Measurements from ENCODE around the gene CFAP77. TPM values are rescaled to one million over a fixed set of nuclear protein-coding genes. Genes with fewer than 3 reads are reported as not detected.

The CFAP77 gene
- polyA plus RNA-seq, 2 donors = not detected

DNA sequence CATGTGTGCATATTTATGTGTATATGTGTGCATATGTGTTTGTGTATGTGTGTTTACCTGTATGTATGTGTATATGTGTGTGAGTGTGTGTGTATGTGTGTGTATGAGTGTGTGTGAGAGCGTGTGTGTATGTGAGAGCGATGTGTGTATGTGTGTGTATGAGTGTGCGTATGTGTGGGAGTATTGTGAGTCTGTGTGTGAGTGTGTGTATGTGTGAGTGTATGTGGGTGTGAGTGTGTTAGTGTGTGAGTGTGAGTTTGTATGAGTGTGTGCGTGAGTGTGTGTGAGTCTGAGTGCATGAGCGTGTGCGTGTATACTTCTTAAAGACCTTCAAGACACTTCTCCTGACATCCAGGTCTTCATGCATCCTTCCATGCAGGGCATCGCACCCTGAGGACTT, 49.6 kb downstream of the CFAP77 start:
- no peak overlapping the region for H3K27ac ChIP-seq (ENCODE audit: low read depth in 2 of 2, low read length in 1 of 2)
- 94 to 96% methylated on average over 7 of the region's 7 CpGs for WGBS, 2 donors
- H3K4me3 ChIP-seq (ENCODE audit: low read depth in 1 of 2, low read length in 2 of 2) = no peak overlapping the region
- H3K36me3 ChIP-seq (ENCODE audit: control insufficient read depth in 2 of 2, insufficient read depth in 2 of 2, low read length in 1 of 2) = no peaks in the 10 kb centered on the region
- peaks cover 0 to 6% of the 10 kb centered on the region in 2 donors for H3K27me3 ChIP-seq (ENCODE audit: control insufficient read depth in 1 of 2, insufficient read depth in 2 of 2, low read length in 2 of 2)
- no peaks in the 10 kb centered on the region for H3K4me1 ChIP-seq (ENCODE audit: control insufficient read depth in 2 of 2, insufficient read depth in 2 of 2, low read length in 1 of 2)
- H3K9me3 ChIP-seq (ENCODE audit: control insufficient read depth in 2 of 2, insufficient read depth in 1 of 2, low read depth in 1 of 2, low read length in 1 of 2) = no peaks in the 10 kb centered on the region

DNA sequence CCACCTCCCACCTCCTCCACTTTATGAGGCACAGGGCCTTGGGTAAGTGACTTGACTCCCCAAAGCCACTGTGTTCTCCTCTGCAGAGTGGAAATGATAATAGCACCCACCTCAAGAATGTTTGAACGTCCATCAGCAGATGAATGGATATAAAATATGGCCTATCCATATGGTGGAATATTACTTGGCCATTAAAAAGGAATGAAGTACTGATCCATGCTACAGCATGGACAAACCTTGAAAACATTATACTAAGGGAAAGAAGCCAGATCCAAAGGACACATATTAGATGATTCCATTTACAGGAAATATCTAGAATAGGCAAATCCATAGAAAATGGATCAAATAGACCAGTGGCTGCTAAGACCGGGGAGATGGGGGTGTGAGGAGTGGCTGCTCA, 50.2 kb downstream of the CFAP77 start:
- Histone ChIP-seq H3K9me3 (ENCODE audit: control insufficient read depth in 2 of 2, insufficient read depth in 1 of 2, low read depth in 1 of 2, low read length in 1 of 2) (no peaks in the 10 kb centered on the region), H3K4me3 (ENCODE audit: low read depth in 1 of 2, low read length in 2 of 2) (no peak overlapping the region), H3K4me1 (ENCODE audit: control insufficient read depth in 2 of 2, insufficient read depth in 2 of 2, low read length in 1 of 2) (no peaks in the 10 kb centered on the region), H3K27me3 (ENCODE audit: control insufficient read depth in 1 of 2, insufficient read depth in 2 of 2, low read length in 2 of 2) (peaks cover 0 to 6% of the 10 kb centered on the region in 2 donors), H3K27ac (ENCODE audit: low read depth in 2 of 2, low read length in 1 of 2) (no peak overlapping the region), H3K36me3 (ENCODE audit: control insufficient read depth in 2 of 2, insufficient read depth in 2 of 2, low read length in 1 of 2) (no peaks in the 10 kb centered on the region)
- WGBS, 2 donors = 72 to 83% methylated on average over 2 of the region's 2 CpGs

DNA sequence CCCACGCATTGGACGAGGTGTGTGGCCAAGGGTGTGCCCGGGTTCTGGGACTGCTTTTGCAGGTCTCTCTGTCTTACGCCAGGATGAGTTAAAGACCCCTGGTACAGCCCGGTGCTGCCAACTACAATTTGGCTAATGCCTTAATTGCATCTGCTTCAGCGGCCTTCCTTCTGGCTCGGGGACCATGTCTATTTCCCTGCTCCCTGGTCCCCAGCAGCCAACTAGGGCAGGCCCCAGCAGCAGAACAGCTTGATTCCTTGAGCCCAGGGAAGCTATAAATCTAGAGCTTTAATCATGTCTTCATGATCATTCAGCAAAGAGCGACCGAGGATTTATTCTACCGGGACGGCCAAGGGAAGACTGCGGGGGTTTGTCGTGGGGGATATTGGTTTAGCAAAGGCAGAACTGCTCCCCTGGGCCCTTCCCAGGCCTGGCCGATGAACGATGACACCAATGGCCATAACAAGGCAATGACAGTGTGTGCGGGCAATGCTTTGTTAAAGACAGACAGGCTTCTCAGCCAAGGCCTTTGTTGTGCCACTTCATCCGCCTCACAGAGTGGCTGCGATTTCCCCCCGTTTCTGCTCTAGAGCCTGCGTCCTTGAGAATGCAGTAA, 51.4 kb downstream of the CFAP77 start:
- no peaks in the 10 kb centered on the region for H3K9me3 ChIP-seq (ENCODE audit: control insufficient read depth in 2 of 2, insufficient read depth in 1 of 2, low read depth in 1 of 2, low read length in 1 of 2)
- no peak overlapping the region for H3K4me3 ChIP-seq (ENCODE audit: low read depth in 1 of 2, low read length in 2 of 2)
- no peaks in the 10 kb centered on the region for H3K36me3 ChIP-seq (ENCODE audit: control insufficient read depth in 2 of 2, insufficient read depth in 2 of 2, low read length in 1 of 2)
- no peak overlapping the region for H3K27ac ChIP-seq (ENCODE audit: low read depth in 2 of 2, low read length in 1 of 2)
- H3K27me3 ChIP-seq (ENCODE audit: control insufficient read depth in 1 of 2, insufficient read depth in 2 of 2, low read length in 2 of 2) = peaks cover 0 to 6% of the 10 kb centered on the region in 2 donors
- WGBS, 2 donors = 83% methylated on average over 20 of the region's 20 CpGs
- no peaks in the 10 kb centered on the region for H3K4me1 ChIP-seq (ENCODE audit: control insufficient read depth in 2 of 2, insufficient read depth in 2 of 2, low read length in 1 of 2)

DNA sequence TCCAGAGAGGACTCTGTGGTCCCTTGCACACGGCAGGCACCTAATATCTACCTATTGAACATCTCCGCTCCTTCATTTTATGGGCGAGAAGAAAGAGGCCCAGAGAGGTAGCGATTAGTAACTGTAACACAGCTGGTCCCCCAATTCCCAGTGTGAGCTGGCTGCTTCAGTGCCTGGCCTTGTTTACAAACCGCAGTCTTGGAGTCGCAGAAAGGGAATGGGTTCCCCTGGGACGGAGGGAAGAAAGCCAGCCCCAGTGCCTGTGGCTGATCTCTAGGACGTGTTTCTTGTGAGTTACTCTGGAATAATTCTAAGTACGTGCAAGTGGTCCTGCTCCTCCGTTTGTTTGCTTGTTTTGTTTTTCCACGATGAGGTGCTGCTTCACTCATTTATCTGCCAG, 52.0 kb downstream of the CFAP77 start:
- Histone ChIP-seq H3K36me3 (ENCODE audit: control insufficient read depth in 2 of 2, insufficient read depth in 2 of 2, low read length in 1 of 2) (no peaks in the 10 kb centered on the region), H3K4me3 (ENCODE audit: low read depth in 1 of 2, low read length in 2 of 2) (no peak overlapping the region), H3K27me3 (ENCODE audit: control insufficient read depth in 1 of 2, insufficient read depth in 2 of 2, low read length in 2 of 2) (peaks cover 0 to 6% of the 10 kb centered on the region in 2 donors), H3K27ac (ENCODE audit: low read depth in 2 of 2, low read length in 1 of 2) (no peak overlapping the region), H3K9me3 (ENCODE audit: control insufficient read depth in 2 of 2, insufficient read depth in 1 of 2, low read depth in 1 of 2, low read length in 1 of 2) (no peaks in the 10 kb centered on the region), H3K4me1 (ENCODE audit: control insufficient read depth in 2 of 2, insufficient read depth in 2 of 2, low read length in 1 of 2) (no peaks in the 10 kb centered on the region)
- 79 to 81% methylated on average over 11 of the region's 11 CpGs for WGBS, 2 donors

DNA sequence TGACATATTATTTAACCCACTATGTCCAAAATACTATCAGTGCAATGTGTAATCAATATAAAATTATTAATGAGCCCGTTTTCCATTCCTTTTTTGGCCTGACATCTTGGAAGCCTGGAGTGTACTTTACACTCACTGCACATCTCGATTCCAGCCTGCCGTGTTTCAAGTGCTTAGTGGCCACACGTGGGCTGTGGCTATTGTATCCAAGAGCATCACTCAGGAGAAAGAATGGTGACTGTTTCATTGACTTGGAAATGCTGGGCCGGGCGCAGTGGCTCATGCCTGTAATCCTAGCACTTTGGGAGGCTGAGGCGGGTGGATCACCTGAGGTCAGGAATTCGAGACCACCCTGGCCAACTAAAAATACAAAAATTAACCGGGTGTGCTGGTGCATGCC, 54.5 kb downstream of the CFAP77 start:
- Histone ChIP-seq H3K9me3 (ENCODE audit: control insufficient read depth in 2 of 2, insufficient read depth in 1 of 2, low read depth in 1 of 2, low read length in 1 of 2) (no peaks in the 10 kb centered on the region), H3K27me3 (ENCODE audit: control insufficient read depth in 1 of 2, insufficient read depth in 2 of 2, low read length in 2 of 2) (no peaks in the 10 kb centered on the region), H3K4me3 (ENCODE audit: low read depth in 1 of 2, low read length in 2 of 2) (no peak overlapping the region), H3K4me1 (ENCODE audit: control insufficient read depth in 2 of 2, insufficient read depth in 2 of 2, low read length in 1 of 2) (no peaks in the 10 kb centered on the region), H3K36me3 (ENCODE audit: control insufficient read depth in 2 of 2, insufficient read depth in 2 of 2, low read length in 1 of 2) (no peaks in the 10 kb centered on the region), H3K27ac (ENCODE audit: low read depth in 2 of 2, low read length in 1 of 2) (no peak overlapping the region)
- WGBS, 2 donors = 79 to 82% methylated on average over 9 of the region's 9 CpGs

DNA sequence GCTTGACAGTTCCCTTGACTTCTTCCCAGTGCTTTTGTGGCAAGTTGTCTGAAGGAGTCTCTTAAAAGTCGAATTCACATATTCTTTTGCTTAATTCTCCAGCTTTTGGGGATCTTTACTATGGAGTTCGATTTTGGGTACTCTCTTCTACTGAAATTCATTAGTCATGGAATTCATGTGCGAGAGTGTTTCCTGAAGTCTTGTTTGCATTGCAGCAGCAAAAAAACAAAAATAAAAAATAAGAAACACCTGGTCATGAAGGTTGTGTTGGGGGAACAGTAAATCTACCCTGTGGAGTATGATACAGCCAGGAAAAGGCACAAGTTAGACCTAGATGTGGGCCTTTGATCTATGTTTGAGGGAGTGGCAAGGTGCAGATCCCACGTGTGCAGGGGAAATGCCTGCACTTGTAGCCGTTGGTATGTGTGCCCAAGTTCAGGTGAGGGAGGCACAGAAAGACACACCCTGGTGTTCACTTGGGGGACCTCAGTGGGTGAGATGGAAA, 55.2 kb downstream of the CFAP77 start:
- H3K4me1 ChIP-seq (ENCODE audit: control insufficient read depth in 2 of 2, insufficient read depth in 2 of 2, low read length in 1 of 2) = no peaks in the 10 kb centered on the region
- H3K27ac ChIP-seq (ENCODE audit: low read depth in 2 of 2, low read length in 1 of 2) = no peak overlapping the region
- 65 to 66% methylated on average over 5 of the region's 5 CpGs for WGBS, 2 donors
- no peaks in the 10 kb centered on the region for H3K9me3 ChIP-seq (ENCODE audit: control insufficient read depth in 2 of 2, insufficient read depth in 1 of 2, low read depth in 1 of 2, low read length in 1 of 2)
- H3K4me3 ChIP-seq (ENCODE audit: low read depth in 1 of 2, low read length in 2 of 2) = no peak overlapping the region
- H3K36me3 ChIP-seq (ENCODE audit: control insufficient read depth in 2 of 2, insufficient read depth in 2 of 2, low read length in 1 of 2) = no peaks in the 10 kb centered on the region
- no peaks in the 10 kb centered on the region for H3K27me3 ChIP-seq (ENCODE audit: control insufficient read depth in 1 of 2, insufficient read depth in 2 of 2, low read length in 2 of 2)

DNA sequence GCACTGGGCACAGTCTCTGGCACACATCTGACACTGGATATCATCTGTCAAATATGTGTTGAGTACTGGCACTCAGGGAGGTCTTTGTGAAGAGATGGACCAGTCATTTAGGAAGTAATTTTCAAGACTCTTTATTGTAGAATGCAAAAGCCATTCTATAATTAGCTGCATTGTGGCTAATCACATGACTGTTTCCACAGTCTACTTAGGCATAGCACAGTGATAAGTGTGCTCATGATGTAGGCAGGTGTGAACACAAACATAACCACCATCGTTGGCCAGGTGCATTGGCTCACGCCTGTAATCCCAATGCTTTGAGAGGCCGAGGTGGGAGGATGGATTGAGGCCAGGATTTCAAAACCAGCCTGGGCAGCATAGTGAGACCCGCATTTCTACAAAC, 62.2 kb downstream of the CFAP77 start:
- Histone ChIP-seq H3K27me3 (ENCODE audit: control insufficient read depth in 1 of 2, insufficient read depth in 2 of 2, low read length in 2 of 2) (no peaks in the 10 kb centered on the region), H3K27ac (ENCODE audit: low read depth in 2 of 2, low read length in 1 of 2) (no peak overlapping the region)
- 34 to 52% methylated on average over 4 of the region's 4 CpGs for WGBS, 2 donors

DNA sequence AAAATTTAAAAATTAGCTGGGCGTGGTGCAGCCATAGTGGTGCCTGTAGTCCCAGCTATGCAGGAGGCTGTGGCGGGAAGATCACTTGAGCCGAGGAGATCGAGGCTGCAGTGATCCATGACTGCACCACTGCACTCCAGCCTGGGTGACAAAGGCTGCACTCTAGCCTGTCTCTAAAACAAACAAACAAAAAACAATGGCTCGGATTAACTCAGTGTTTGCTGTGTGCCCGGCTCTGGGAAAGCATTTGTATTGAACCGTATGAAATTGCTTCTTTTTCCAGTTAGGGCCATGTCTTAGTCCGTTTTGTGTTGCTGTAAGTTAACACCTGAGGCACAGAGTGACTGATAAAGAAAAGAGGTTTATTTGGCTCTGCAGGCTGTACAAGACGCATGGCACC, 62.6 kb downstream of the CFAP77 start:
- WGBS, 2 donors = 51% methylated on average over 9 of the region's 9 CpGs

More for the DNA sequence above, 62.2 kb downstream of the CFAP77 start:
- no peak overlapping the region for H3K4me3 ChIP-seq (ENCODE audit: low read depth in 1 of 2, low read length in 2 of 2)
- no peaks in the 10 kb centered on the region for H3K9me3 ChIP-seq (ENCODE audit: control insufficient read depth in 2 of 2, insufficient read depth in 1 of 2, low read depth in 1 of 2, low read length in 1 of 2)
- H3K36me3 ChIP-seq (ENCODE audit: control insufficient read depth in 2 of 2, insufficient read depth in 2 of 2, low read length in 1 of 2) = no peaks in the 10 kb centered on the region
- no peaks in the 10 kb centered on the region for H3K4me1 ChIP-seq (ENCODE audit: control insufficient read depth in 2 of 2, insufficient read depth in 2 of 2, low read length in 1 of 2)

DNA sequence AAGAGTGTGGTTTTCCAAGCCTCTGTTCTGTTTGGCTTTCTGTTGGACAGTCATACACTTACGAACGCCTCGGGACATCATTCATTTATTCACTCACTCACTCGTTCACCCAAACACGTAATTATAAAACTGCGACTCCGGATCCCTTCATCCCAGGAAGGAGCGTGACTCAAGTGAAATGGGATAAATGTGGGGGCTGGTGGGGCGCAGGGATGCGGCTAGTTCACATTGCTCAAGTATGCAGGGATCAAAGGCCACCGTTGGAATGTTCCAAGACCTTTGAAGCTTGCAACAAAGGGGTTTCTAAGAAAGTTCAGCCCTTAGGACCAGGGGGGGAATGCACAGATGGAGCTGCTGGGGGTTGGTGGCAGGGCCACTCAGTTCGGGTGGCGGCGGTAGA, 64.2 kb downstream of the CFAP77 start:
- WGBS, 2 donors = 70 to 71% methylated on average over 14 of the region's 14 CpGs
- no peak overlapping the region for H3K4me3 ChIP-seq (ENCODE audit: low read depth in 1 of 2, low read length in 2 of 2)
- no peaks in the 10 kb centered on the region for H3K4me1 ChIP-seq (ENCODE audit: control insufficient read depth in 2 of 2, insufficient read depth in 2 of 2, low read length in 1 of 2)
- no peaks in the 10 kb centered on the region for H3K36me3 ChIP-seq (ENCODE audit: control insufficient read depth in 2 of 2, insufficient read depth in 2 of 2, low read length in 1 of 2)
- no peaks in the 10 kb centered on the region for H3K9me3 ChIP-seq (ENCODE audit: control insufficient read depth in 2 of 2, insufficient read depth in 1 of 2, low read depth in 1 of 2, low read length in 1 of 2)
- H3K27ac ChIP-seq (ENCODE audit: low read depth in 2 of 2, low read length in 1 of 2) = no peak overlapping the region
- no peaks in the 10 kb centered on the region for H3K27me3 ChIP-seq (ENCODE audit: control insufficient read depth in 1 of 2, insufficient read depth in 2 of 2, low read length in 2 of 2)

More for the DNA sequence above, 62.6 kb downstream of the CFAP77 start:
- no peaks in the 10 kb centered on the region for H3K27me3 ChIP-seq (ENCODE audit: control insufficient read depth in 1 of 2, insufficient read depth in 2 of 2, low read length in 2 of 2)
- no peaks in the 10 kb centered on the region for H3K36me3 ChIP-seq (ENCODE audit: control insufficient read depth in 2 of 2, insufficient read depth in 2 of 2, low read length in 1 of 2)
- H3K4me1 ChIP-seq (ENCODE audit: control insufficient read depth in 2 of 2, insufficient read depth in 2 of 2, low read length in 1 of 2) = no peaks in the 10 kb centered on the region
- no peak overlapping the region for H3K4me3 ChIP-seq (ENCODE audit: low read depth in 1 of 2, low read length in 2 of 2)
- no peak overlapping the region for H3K27ac ChIP-seq (ENCODE audit: low read depth in 2 of 2, low read length in 1 of 2)
- H3K9me3 ChIP-seq (ENCODE audit: control insufficient read depth in 2 of 2, insufficient read depth in 1 of 2, low read depth in 1 of 2, low read length in 1 of 2) = no peaks in the 10 kb centered on the region

DNA sequence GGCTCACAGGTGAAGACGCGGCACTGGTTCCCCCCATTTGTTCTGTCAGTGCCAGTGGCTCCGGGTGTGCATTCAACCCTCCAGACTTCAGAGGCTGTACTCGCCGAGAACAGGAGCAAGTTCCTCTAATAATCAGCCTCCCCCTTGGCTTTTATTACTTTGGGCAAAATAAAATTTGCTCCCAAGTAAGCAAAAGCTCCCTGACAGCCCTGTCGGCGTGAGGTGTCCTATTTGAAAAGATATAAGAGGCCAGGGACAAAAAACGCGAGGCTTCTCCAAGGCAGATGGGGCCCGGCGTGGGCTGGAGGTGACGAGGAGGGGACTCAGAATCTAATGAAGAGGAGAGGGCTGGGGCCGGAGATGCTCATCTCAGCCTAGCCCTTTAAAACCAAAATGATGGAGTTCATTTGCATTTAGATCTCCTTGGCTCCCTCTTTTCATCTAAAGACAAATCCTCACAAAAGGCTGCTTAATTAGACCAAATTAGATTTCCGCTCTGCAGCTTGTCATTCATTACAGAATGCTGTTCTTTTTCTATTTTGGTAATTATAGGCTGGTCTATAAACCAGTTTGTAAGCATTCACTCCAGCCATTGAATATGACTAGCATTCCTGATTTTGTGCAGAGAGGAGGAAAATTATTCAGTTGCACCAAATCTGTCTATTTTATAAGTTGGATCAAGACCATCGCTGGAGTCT, 68.5 kb downstream of the CFAP77 start:
- no peak overlapping the region for H3K4me3 ChIP-seq (ENCODE audit: low read depth in 1 of 2, low read length in 2 of 2)
- no peaks in the 10 kb centered on the region for H3K4me1 ChIP-seq (ENCODE audit: control insufficient read depth in 2 of 2, insufficient read depth in 2 of 2, low read length in 1 of 2)
- no peaks in the 10 kb centered on the region for H3K27me3 ChIP-seq (ENCODE audit: control insufficient read depth in 1 of 2, insufficient read depth in 2 of 2, low read length in 2 of 2)
- H3K27ac ChIP-seq (ENCODE audit: low read depth in 2 of 2, low read length in 1 of 2) = no peak overlapping the region
- 80 to 86% methylated on average over 15 of the region's 15 CpGs for WGBS, 2 donors
- H3K9me3 ChIP-seq (ENCODE audit: control insufficient read depth in 2 of 2, insufficient read depth in 1 of 2, low read depth in 1 of 2, low read length in 1 of 2) = no peaks in the 10 kb centered on the region
- no peaks in the 10 kb centered on the region for H3K36me3 ChIP-seq (ENCODE audit: control insufficient read depth in 2 of 2, insufficient read depth in 2 of 2, low read length in 1 of 2)
